HEK293T (cell line): Measurements from ENCODE around the gene CRNN.

Experiments used
- BHLHE40 ChIP-seq: fragments of 450-650 bp; IDR thresholded peaks from 2 replicates; pipeline ENCODE4 v1.6.1; 2016; ENCODE audit warnings: mild to moderate bottlenecking, moderate library complexity, borderline replicate concordance
- FOXA1 ChIP-seq: fragments of 450-650 bp; IDR thresholded peaks from 2 replicates; pipeline ENCODE4 v1.6.1; 2016; ENCODE audit warnings: mild to moderate bottlenecking
- FOXK2 ChIP-seq: fragments of 450-650 bp; IDR thresholded peaks from 2 replicates; pipeline ENCODE4 v1.6.1; 2016; ENCODE audit warnings: mild to moderate bottlenecking

DNA sequence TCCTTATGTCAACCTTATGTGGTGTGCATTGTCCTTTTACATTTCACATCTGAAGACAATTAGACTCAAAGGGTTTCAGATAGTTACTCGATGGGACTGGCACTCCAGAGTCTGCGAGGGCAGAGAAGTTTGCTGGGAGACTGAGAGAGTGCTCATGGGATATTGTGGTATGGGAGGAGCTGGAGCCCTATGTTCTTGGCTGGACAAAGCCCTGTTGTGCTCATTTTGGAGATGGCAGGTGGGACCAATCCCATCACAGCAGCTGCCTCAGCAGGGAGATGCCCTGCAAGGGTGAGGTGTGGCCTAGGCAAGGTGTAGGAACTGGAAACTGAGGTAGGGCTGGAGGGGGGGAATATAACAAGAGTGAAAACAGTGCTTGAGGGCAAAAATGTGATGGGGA, 43.5 kb upstream of the CRNN start:
- TF ChIP-seq FOXK2 = no peak
- TF ChIP-seq FOXA1 = no peak
- no peak for TF ChIP-seq BHLHE40
